ENCODE measurements around the gene CHRNG.

CHRNG gene

GRCh38 chr2:232526372-232526941 is 13.0 kb upstream of the CHRNG start (continued):
- no peak for TF ChIP-seq ZBTB1 (tag by site-specific recombination; IDR thresholded peaks at IDR 0.05)
- TF ChIP-seq ZNF169 (tag by site-specific recombination; IDR thresholded peaks at IDR 0.05) = no peak
- TF ChIP-seq PRDM10 (tag by site-specific recombination; IDR thresholded peaks at IDR 0.05) = no peak
- TF ChIP-seq ZNF792 (tag by site-specific recombination; IDR thresholded peaks at IDR 0.05) = no peak

- Histone ChIP-seq H3K4me1 (ENCODE audit: control insufficient read depth, insufficient read depth, low read length) (no peaks in the 10 kb centered on the region), H3K36me3 (ENCODE audit: control insufficient read depth in 2 of 2, insufficient read depth in 1 of 2, low read length in 2 of 2) (no peaks in the 10 kb centered on the region), H3K4me3 (ENCODE audit: low read depth, low read length) (no peak overlapping the region), H3K27ac (ENCODE audit: extremely low read depth, low read depth, low read length) (no peak overlapping the region), H3K9me3 (ENCODE audit: control insufficient read depth, insufficient read depth, low read depth, low read length) (no peaks in the 10 kb centered on the region)
- TF ChIP-seq ZNF223 (tag by site-specific recombination; IDR thresholded peaks at IDR 0.05) (no peak), ZNF423 (tag by site-specific recombination; IDR thresholded peaks at IDR 0.05) (no peak), ZNF211 (tag by site-specific recombination; IDR thresholded peaks at IDR 0.05; ENCODE audit: low read depth) (no peak), ZNF561 (tag by site-specific recombination; IDR thresholded peaks at IDR 0.05; ENCODE audit: borderline replicate concordance) (no peak), ZNF121 (tag by site-specific recombination; IDR thresholded peaks at IDR 0.05) (no peak), SP3 (tag by site-specific recombination; IDR thresholded peaks at IDR 0.05) (no peak), REPIN1 (tag by site-specific recombination; IDR thresholded peaks at IDR 0.05; ENCODE audit: low read depth) (no peak), ZNF488 (tag by site-specific recombination; IDR thresholded peaks at IDR 0.05) (no peak), SCRT2 (tag by site-specific recombination; IDR thresholded peaks at IDR 0.05) (no peak), RBAK (tag by site-specific recombination; IDR thresholded peaks at IDR 0.05) (no peak), BCL11A (tag by site-specific recombination; IDR thresholded peaks at IDR 0.05; ENCODE audit: low read depth) (no peak), ZNF23 (tag by site-specific recombination; IDR thresholded peaks at IDR 0.05; ENCODE audit: borderline replicate concordance) (no peak), MZF1 (tag by site-specific recombination; IDR thresholded peaks at IDR 0.05; ENCODE audit: borderline replicate concordance) (no peak), ZNF555 (tag by site-specific recombination; conservative IDR thresholded peaks at IDR 0.05) (no peak), ZNF768 (tag by site-specific recombination; IDR thresholded peaks at IDR 0.05) (no peak), SETDB1 (IDR thresholded peaks at IDR 0.05; ENCODE audit: insufficient read length, low read length) (no peak)
- CTCF ChIA-PET = no interaction called here
- POLR2A ChIA-PET = no interaction called here
These were observed 11.5 kb upstream of the CHRNG start for GRCh38 chr2:232527905-232528470.
